Progenitor cell of endocrine pancreas (in vitro differentiated cells): ENCODE measurements around the gene COPS4. TPM values are rescaled to one million over a fixed set of nuclear protein-coding genes. Genes with fewer than 3 reads are reported as not detected.
"Not testable (repeated sequence)": the region's sequence is repeated elsewhere in the genome, so short reads cannot be mapped to it uniquely, and the experiment has no call there.

Source experiments
- DNase-seq: peaks from one replicate; pipeline ENCODE4 v3.0.0; 2021; ENCODE audit warnings: low spot score; ENCODE audit not compliant: unreplicated experiment
- H3K27ac Mint-ChIP-seq: 2 replicates; pipeline ENCODE4 v1.8.0; 2021; ENCODE audit warnings: mild to moderate bottlenecking, moderate library complexity, mixed read lengths
- H3K27me3 Mint-ChIP-seq: 2 replicates; pipeline ENCODE4 v1.8.0; 2021; ENCODE audit warnings: mixed read lengths
- H3K36me3 Mint-ChIP-seq: 2 replicates; pipeline ENCODE4 v1.8.0; 2022; ENCODE audit warnings: mixed read lengths; ENCODE audit not compliant: insufficient read depth
- H3K4me1 Mint-ChIP-seq: 2 replicates; pipeline ENCODE4 v1.8.0; 2021; ENCODE audit warnings: low read depth, mixed read lengths
- H3K4me3 Mint-ChIP-seq: 2 replicates; pipeline ENCODE4 v1.8.0; 2021; ENCODE audit warnings: low read depth, mild to moderate bottlenecking, moderate library complexity, mixed read lengths
- H3K9me3 Mint-ChIP-seq: 2 replicates; pipeline ENCODE4 v1.8.0; 2021; ENCODE audit warnings: low read depth, mixed read lengths
- total RNA-seq: library from RNA; stranded (reverse); gene quantifications from 2 replicates; pipeline ENCODE4 v1.2.1, GENCODE V29; 2021
- TF ChIP-seq, protein P1 (sequence below): fragments of 200-600 bp; sonication (generic); IDR thresholded peaks from one replicate; pipeline ENCODE4 v1.5.0; 2021; ENCODE audit warnings: antibody characterized with exemption, mild to moderate bottlenecking; ENCODE audit not compliant: unreplicated experiment

The COPS4 gene
- total RNA-seq, 1 donor from 2014 or later, result 42.7 TPM

GRCh38 chr4:83013902-83014301 lies 21.1 kb upstream of the COPS4 start:
- no peaks in the 10 kb centered on the region for H3K9me3 Mint-ChIP-seq
- no peak overlapping the region for H3K27ac Mint-ChIP-seq
- TF ChIP-seq, protein P1, sequence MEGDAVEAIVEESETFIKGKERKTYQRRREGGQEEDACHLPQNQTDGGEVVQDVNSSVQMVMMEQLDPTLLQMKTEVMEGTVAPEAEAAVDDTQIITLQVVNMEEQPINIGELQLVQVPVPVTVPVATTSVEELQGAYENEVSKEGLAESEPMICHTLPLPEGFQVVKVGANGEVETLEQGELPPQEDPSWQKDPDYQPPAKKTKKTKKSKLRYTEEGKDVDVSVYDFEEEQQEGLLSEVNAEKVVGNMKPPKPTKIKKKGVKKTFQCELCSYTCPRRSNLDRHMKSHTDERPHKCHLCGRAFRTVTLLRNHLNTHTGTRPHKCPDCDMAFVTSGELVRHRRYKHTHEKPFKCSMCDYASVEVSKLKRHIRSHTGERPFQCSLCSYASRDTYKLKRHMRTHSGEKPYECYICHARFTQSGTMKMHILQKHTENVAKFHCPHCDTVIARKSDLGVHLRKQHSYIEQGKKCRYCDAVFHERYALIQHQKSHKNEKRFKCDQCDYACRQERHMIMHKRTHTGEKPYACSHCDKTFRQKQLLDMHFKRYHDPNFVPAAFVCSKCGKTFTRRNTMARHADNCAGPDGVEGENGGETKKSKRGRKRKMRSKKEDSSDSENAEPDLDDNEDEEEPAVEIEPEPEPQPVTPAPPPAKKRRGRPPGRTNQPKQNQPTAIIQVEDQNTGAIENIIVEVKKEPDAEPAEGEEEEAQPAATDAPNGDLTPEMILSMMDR, result no peak
- no peaks in the 10 kb centered on the region for H3K36me3 Mint-ChIP-seq
- H3K4me1 Mint-ChIP-seq, result peaks cover 26% of the 10 kb centered on the region
- no peak for DNase-seq
- H3K27me3 Mint-ChIP-seq, result no peaks in the 10 kb centered on the region
- H3K4me3 Mint-ChIP-seq, result peak overlapping the region; percentile 75

DNA sequence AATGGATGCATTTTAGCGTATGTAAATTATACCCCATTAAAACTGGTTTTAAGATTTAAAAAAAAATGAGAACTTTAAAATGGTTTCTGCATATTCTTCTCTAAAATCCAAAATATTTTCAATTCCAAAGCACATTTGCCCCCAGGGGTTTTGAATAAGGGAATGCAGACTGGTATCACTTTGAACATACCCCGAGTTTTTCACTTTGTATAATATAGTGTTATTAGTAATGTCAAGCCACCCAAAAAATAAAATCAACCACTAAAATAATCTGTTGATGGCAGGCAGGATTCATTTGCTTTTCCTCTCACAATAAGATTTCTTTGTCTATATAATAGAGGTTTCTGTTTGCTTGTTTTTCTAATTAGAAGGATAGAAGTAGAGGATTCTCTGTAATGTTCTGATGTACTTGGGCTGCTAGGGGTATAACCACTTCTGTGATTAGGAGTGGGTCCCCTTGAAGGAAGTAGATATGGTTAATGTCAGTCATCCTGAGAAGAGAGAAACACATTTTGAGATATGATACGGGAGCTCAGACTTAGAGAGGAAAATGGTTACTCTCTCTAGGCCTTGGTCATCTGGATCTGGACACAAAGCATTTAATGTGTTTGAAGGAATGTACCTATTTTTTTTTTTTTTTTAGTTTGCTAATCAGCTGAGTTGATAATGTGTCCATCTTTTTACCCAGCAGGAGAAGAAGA lies 15.0 kb upstream of the COPS4 start:
- Mint-ChIP-seq H3K9me3 (peaks cover 2% of the 10 kb centered on the region), H3K4me1 (no peaks in the 10 kb centered on the region), H3K4me3 (no peak overlapping the region), H3K36me3 (peaks cover 1% of the 10 kb centered on the region), H3K27me3 (no peaks in the 10 kb centered on the region), H3K27ac (no peak overlapping the region)
- no peak for DNase-seq
- TF ChIP-seq, protein P1, result no peak

DNA sequence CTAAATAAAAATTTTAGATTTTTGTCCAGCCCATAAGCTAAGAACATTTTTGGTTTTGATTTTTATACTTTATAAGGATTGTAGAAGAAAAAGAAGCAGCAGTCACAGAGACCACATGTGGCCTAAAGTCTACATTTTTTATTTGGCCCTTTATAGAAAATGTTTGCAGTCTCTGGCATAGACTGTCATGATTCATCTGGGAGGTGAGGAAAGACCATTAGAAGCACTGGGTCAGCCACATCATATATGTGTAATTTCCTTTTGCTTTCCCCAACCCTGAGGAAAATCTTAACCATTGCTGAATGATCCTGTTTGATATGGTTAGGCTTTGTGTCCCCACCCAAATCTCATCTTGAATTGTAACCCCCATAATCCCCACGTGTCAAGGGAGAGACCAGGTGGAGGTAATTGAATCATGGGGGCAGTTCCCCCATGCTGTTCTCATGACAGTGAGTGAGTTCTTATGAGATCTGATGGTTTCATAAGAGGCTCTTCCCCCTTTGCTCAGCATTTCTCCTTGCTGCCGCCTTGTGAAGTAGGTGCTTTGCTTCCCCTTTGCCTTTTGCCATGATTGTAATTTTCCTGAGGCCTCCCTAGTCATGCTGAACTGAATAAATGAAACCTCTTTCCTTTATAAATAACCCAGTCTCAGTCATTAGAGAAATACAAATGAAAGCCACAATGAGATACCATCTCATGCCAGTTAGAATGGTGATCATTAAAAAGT lies 12.1 kb upstream of the COPS4 start:
- TF ChIP-seq, protein P1, result no peak
- peaks cover 8% of the 10 kb centered on the region for H3K27me3 Mint-ChIP-seq
- no peaks in the 10 kb centered on the region for H3K4me1 Mint-ChIP-seq
- H3K4me3 Mint-ChIP-seq, result no peak overlapping the region
- no peak for DNase-seq
- no peak overlapping the region for H3K27ac Mint-ChIP-seq
- H3K36me3 Mint-ChIP-seq, result peaks cover 1% of the 10 kb centered on the region
- H3K9me3 Mint-ChIP-seq, result peaks cover 9% of the 10 kb centered on the region

DNA sequence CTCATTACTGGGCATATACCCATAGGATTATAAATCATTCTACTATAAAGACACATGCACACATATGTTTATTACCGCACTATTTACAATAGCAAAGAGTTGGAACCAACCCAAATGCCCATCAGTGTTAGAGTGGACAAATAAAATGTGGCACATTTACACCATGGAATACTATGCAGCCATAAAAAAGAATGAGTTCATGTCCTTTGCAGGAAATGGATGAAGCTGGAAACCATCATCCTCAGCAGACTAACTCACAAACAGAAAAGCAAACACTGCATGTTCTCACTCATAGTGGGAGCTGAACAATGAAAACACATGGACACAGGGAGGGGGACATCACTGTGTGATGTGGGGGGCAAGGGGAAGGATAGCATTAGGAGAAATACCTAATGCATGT lies 11.4 kb upstream of the COPS4 start:
- H3K27me3 Mint-ChIP-seq, result peaks cover 11% of the 10 kb centered on the region
- not testable (repeated sequence) for DNase-seq, H3K36me3 Mint-ChIP-seq, H3K9me3 Mint-ChIP-seq, H3K4me1 Mint-ChIP-seq, H3K27ac Mint-ChIP-seq, H3K4me3 Mint-ChIP-seq

DNA sequence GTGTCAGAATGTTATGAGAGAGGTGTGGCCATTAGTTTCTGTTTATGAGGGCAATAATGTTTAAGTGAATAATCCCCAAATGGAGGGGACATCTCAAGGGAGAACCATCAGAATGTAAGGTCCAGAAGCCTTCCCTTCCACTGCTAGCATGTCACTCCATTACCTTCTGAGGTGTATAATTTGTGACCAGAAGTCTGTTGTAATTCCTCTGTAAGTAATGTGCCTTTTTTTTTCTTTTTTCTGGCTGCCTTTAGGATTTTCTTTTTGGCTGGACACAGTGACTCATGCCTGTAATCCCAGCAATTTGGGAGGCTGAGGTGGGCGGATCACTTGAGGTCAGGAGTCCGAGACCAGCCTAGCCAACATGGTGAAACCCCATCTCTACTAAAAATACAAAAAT lies 10.8 kb upstream of the COPS4 start:
- peaks cover 17% of the 10 kb centered on the region for H3K27me3 Mint-ChIP-seq
- DNase-seq, result no peak
- H3K27ac Mint-ChIP-seq, result no peak overlapping the region

More for the DNA sequence above, 10.8 kb upstream of the COPS4 start:
- H3K4me3 Mint-ChIP-seq, result no peak overlapping the region
- H3K4me1 Mint-ChIP-seq, result no peaks in the 10 kb centered on the region
- TF ChIP-seq, protein P1, result no peak
- H3K9me3 Mint-ChIP-seq, result peaks cover 9% of the 10 kb centered on the region
- peaks cover 1% of the 10 kb centered on the region for H3K36me3 Mint-ChIP-seq
